ENCODE results near the gene CD38. TPM values are rescaled to one million over a fixed set of nuclear protein-coding genes. Genes with fewer than 3 reads are reported as not detected.
A peak's percentile ranks its signal among the peaks of the same experiment; 100 is the strongest.

CD38 gene
- total and polyA plus RNA-seq, 2 of the 13 experiments (the other 11 are each of a cell fraction or from before 2014, with no cell fraction given) = not detected

- TF ChIP-seq KIAA2018 (CRISPR knock-in tag; IDR thresholded peaks at IDR 0.05; ENCODE audit: borderline replicate concordance) (no peak), PRDM10 (CRISPR knock-in tag; IDR thresholded peaks at IDR 0.05; ENCODE audit: low read depth) (no peak), KAT2B (IDR thresholded peaks at IDR 0.05; ENCODE audit: borderline replicate concordance, low read depth, low read length) (no peak), KMT2B (CRISPR knock-in tag; IDR thresholded peaks at IDR 0.05) (no peak), SAP130 (CRISPR knock-in tag; IDR thresholded peaks at IDR 0.05; ENCODE audit: low read depth) (peak; percentile 39; the same call in 1 of the 2 replicates), JDP2 (CRISPR knock-in tag; IDR thresholded peaks at IDR 0.05; ENCODE audit: borderline replicate concordance) (no peak), ESRRA (CRISPR knock-in tag; IDR thresholded peaks at IDR 0.05; ENCODE audit: low read depth) (no peak), KLF16 (CRISPR knock-in tag; IDR thresholded peaks at IDR 0.05) (peak in 1 of 2 experiments; percentile 86; a peak in 2 of 4 replicates), ZNF484 (CRISPR knock-in tag; IDR thresholded peaks at IDR 0.05; ENCODE audit: borderline replicate concordance, low read depth) (no peak)
- TF ChIP-seq, protein P1, sequence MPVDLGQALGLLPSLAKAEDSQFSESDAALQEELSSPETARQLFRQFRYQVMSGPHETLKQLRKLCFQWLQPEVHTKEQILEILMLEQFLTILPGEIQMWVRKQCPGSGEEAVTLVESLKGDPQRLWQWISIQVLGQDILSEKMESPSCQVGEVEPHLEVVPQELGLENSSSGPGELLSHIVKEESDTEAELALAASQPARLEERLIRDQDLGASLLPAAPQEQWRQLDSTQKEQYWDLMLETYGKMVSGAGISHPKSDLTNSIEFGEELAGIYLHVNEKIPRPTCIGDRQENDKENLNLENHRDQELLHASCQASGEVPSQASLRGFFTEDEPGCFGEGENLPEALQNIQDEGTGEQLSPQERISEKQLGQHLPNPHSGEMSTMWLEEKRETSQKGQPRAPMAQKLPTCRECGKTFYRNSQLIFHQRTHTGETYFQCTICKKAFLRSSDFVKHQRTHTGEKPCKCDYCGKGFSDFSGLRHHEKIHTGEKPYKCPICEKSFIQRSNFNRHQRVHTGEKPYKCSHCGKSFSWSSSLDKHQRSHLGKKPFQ (CRISPR knock-in tag; IDR thresholded peaks at IDR 0.05; ENCODE audit: insufficient replicate concordance) = no peak
Observed at GRCh38 chr4:15740764-15741404, 37.2 kb upstream of the CD38 start (continued).
